DOHH2 (cell line): ENCODE results near the gene UNC13D.

Source experiments
- EZH2phosphoT487 ChIP-seq: fragments of 200-600 bp; sonication (generic); IDR thresholded peaks from 2 replicates; pipeline ENCODE4 v1.6.1; 2017; ENCODE audit warnings: borderline replicate concordance, mild to moderate bottlenecking, antibody characterized with exemption, low read length, moderate library complexity, mixed read lengths
- TF ChIP-seq, protein P1 (sequence below): fragments of 200-600 bp; sonication (generic); IDR thresholded peaks from one replicate; pipeline ENCODE4 v1.5.1; 2014; ENCODE audit warnings: antibody characterized with exemption, mild to moderate bottlenecking, low read depth, low read length; ENCODE audit not compliant: poor library complexity, severe bottlenecking

- TF ChIP-seq, protein P1, sequence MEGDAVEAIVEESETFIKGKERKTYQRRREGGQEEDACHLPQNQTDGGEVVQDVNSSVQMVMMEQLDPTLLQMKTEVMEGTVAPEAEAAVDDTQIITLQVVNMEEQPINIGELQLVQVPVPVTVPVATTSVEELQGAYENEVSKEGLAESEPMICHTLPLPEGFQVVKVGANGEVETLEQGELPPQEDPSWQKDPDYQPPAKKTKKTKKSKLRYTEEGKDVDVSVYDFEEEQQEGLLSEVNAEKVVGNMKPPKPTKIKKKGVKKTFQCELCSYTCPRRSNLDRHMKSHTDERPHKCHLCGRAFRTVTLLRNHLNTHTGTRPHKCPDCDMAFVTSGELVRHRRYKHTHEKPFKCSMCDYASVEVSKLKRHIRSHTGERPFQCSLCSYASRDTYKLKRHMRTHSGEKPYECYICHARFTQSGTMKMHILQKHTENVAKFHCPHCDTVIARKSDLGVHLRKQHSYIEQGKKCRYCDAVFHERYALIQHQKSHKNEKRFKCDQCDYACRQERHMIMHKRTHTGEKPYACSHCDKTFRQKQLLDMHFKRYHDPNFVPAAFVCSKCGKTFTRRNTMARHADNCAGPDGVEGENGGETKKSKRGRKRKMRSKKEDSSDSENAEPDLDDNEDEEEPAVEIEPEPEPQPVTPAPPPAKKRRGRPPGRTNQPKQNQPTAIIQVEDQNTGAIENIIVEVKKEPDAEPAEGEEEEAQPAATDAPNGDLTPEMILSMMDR: no peak
- TF ChIP-seq EZH2phosphoT487: no peak
These were observed 27.5 kb downstream of the UNC13D start for GRCh38 chr17:75816693-75817092.
